ENCODE results near the gene ZNF516. TPM values are rescaled to one million over a fixed set of nuclear protein-coding genes. Genes with fewer than 3 reads are reported as not detected.

The ZNF516 gene
- total RNA-seq, 1 donor from 2014 or later: 19.4 TPM

DNA sequence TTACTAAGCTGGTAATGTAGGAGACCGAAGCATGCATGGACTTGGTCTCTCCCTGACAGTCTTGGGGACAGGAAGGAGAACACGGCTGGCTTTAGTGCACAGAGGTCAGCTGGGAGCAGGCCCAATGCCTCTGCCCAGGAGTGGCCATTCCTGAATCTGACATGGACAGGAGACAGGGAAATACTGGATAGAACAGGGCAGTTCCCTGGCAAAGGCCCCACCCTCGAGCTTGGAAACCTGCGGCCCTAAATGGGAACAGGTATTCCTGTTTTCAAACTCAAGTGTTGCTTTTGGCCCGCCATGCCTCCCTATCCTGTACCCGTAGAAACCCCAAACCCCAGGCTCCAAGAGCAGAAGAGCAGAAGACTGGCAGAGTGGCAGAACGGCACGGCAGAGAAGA lies 107.4 kb downstream of the ZNF516 start:
- TF ChIP-seq, protein P1, sequence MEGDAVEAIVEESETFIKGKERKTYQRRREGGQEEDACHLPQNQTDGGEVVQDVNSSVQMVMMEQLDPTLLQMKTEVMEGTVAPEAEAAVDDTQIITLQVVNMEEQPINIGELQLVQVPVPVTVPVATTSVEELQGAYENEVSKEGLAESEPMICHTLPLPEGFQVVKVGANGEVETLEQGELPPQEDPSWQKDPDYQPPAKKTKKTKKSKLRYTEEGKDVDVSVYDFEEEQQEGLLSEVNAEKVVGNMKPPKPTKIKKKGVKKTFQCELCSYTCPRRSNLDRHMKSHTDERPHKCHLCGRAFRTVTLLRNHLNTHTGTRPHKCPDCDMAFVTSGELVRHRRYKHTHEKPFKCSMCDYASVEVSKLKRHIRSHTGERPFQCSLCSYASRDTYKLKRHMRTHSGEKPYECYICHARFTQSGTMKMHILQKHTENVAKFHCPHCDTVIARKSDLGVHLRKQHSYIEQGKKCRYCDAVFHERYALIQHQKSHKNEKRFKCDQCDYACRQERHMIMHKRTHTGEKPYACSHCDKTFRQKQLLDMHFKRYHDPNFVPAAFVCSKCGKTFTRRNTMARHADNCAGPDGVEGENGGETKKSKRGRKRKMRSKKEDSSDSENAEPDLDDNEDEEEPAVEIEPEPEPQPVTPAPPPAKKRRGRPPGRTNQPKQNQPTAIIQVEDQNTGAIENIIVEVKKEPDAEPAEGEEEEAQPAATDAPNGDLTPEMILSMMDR (IDR thresholded peaks at IDR 0.05): no peak
- Mint-ChIP-seq H3K36me3 (ENCODE audit: low read depth) (no peaks in the 10 kb centered on the region), H3K4me3 (no peak overlapping the region), H3K27me3 (no peaks in the 10 kb centered on the region), H3K9me3 (no peaks in the 10 kb centered on the region), H3K4me1 (peaks cover 22% of the 10 kb centered on the region), H3K27ac (no peak overlapping the region)
- DNase-seq (no peak), ATAC-seq (ENCODE audit: low read depth) (no peak)
- ChIA-PET CTCF (interaction anchor here (1.1 kb wide), 1 partner anchor 11 kb away, joined by 3 read pairs; no protein-coding TSS in a partner anchor), POLR2A (no interaction called here)
- intact Hi-C loops (cut with micrococcal nuclease): no loop called here

DNA sequence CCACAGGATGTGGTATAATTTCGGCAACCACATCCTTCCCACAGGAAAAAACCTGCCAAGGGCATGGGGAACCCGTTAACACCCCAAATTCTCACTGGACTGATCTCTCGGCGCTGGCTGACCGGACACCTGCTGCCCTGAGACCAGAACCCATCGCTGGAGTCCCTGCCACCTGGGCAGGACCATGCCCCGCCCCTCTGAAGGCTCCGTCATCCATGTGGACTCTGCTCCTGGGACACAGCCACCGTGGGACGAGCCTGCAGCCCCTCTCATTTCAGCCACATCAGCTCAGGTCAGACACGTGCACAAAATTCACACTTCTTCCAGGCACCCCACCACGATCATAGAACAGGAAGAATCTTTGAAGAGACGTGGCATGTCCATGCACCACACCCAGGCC lies 108.2 kb downstream of the ZNF516 start:
- TF ChIP-seq, protein P1 (IDR thresholded peaks at IDR 0.05): no peak
- no peak for DNase-seq
- CTCF ChIA-PET: interaction anchor here (1.1 kb wide), 1 partner anchor 12 kb away, joined by 3 read pairs; no protein-coding TSS in a partner anchor
- Mint-ChIP-seq H3K4me3 (no peak overlapping the region), H3K27ac (no peak overlapping the region), H3K9me3 (no peaks in the 10 kb centered on the region), H3K27me3 (no peaks in the 10 kb centered on the region), H3K36me3 (ENCODE audit: low read depth) (no peaks in the 10 kb centered on the region), H3K4me1 (peaks cover 22% of the 10 kb centered on the region)
- POLR2A ChIA-PET: no interaction called here
- no peak for ATAC-seq (ENCODE audit: low read depth)
- intact Hi-C loops (cut with micrococcal nuclease): no loop called here

DNA sequence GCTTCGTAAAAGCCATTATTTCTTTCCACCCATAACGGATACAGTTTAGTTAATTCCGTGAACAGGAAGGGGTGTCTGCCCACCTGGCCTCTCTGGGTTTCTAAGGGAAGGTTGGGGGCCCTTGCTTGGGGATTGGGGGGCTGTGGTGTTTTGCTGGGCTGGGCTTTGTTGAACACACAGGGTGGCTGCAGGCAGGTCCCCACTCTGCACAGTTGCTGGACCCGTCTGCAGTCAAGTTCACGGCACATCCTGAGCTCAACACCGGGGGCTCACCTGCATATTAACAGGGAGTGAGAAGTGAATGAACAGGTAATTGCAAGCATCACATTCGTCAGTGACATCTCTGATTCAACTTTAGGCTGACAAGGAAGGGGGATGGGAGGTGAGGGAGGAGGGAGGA lies 109.0 kb downstream of the ZNF516 start:
- intact Hi-C loops (cut with micrococcal nuclease): no loop called here
- DNase-seq (no peak), ATAC-seq (ENCODE audit: low read depth) (no peak)
- POLR2A ChIA-PET: interaction anchor here (0.5 kb wide), 1 partner anchor 435 kb away, joined by 5 read pairs; no protein-coding TSS in a partner anchor
- Mint-ChIP-seq H3K4me1 (peaks cover 17% of the 10 kb centered on the region), H3K36me3 (ENCODE audit: low read depth) (no peaks in the 10 kb centered on the region), H3K4me3 (no peak overlapping the region), H3K27ac (no peak overlapping the region), H3K27me3 (no peaks in the 10 kb centered on the region), H3K9me3 (no peaks in the 10 kb centered on the region)
- TF ChIP-seq, protein P1 (IDR thresholded peaks at IDR 0.05): no peak
- CTCF ChIA-PET: no interaction called here

DNA sequence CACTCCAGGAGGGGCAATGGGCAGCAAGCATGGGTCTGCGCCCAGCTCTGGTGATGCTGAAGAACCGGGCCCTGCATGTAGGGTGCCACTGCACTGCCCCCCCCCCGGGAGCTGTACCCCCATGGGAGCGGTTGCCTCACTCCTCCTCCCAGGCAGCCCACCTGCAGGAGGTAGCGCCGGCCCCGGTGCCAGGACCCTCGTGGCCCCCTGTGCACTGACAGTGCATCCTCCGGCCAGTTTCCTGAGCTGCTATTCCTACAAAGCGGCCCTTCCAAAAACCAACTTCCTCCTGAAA lies 109.4 kb downstream of the ZNF516 start:
- ChIA-PET CTCF (no interaction called here), POLR2A (interaction anchor here (0.5 kb wide), 1 partner anchor 435 kb away, joined by 5 read pairs; no protein-coding TSS in a partner anchor)
- Mint-ChIP-seq H3K36me3 (ENCODE audit: low read depth) (no peaks in the 10 kb centered on the region), H3K4me3 (no peak overlapping the region), H3K27ac (no peak overlapping the region), H3K9me3 (no peaks in the 10 kb centered on the region), H3K4me1 (peaks cover 17% of the 10 kb centered on the region), H3K27me3 (no peaks in the 10 kb centered on the region)
- DNase-seq: no peak
- TF ChIP-seq, protein P1 (IDR thresholded peaks at IDR 0.05): no peak
- intact Hi-C loops (cut with micrococcal nuclease): no loop called here
- ATAC-seq (ENCODE audit: low read depth): no peak

DNA sequence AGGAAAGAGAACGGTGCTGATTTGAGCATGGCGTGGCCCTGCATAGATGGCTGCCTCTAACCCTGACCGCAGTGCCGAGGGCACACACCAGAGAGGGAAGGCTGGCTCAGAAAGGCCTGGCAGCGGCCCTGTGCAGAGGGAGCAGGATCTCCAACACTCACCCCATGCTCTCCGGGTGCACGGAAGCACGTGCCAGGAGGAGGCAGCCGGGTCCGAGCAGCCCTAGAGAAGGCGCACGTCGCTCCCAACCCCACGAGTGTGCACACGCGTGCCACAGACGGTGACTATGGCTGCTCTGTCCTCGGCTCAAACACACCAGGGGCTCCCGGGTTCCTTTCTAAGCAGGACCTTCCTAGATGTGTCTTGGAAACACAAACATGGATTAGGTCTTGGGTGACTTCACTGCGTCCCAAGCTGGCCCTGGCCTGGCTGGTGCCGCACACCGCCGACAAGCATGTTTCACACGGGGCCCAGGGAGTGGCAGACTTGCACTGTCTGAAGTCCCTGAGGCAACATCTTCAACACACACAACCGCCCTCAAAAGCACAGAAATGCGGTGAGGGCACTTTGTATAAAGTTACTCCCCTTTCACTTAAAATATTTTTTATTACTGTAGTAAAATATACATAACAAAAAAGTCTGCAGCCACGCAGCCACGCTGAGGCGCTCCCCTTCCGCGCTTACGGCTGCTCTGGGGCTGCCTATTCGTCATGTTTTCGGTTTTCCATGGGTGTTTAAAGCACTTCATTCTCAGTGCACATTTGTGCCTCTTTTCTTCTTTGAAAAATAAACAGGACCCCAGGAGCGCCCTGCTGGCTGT lies 110.0 kb downstream of the ZNF516 start:
- Mint-ChIP-seq H3K9me3 (no peaks in the 10 kb centered on the region), H3K27ac (no peak overlapping the region), H3K4me3 (no peak overlapping the region), H3K4me1 (peaks cover 15% of the 10 kb centered on the region), H3K27me3 (no peaks in the 10 kb centered on the region), H3K36me3 (ENCODE audit: low read depth) (peaks cover 4% of the 10 kb centered on the region)
- TF ChIP-seq, protein P1 (IDR thresholded peaks at IDR 0.05): no peak
- ATAC-seq (ENCODE audit: low read depth) (no peak), DNase-seq (no peak)
- ChIA-PET CTCF (no interaction called here), POLR2A (no interaction called here)
- intact Hi-C loops (cut with micrococcal nuclease): no loop called here

Measured in activated B cell treated with CpG ODN at 0.5 μM for 24 hours (primary cell).